Measurements from ENCODE around the gene KHDRBS2. TPM values are rescaled to one million over a fixed set of nuclear protein-coding genes. Genes with fewer than 3 reads are reported as not detected.

Gene KHDRBS2
- total RNA-seq, 1 experiment from 2014 or later, result not detected

DNA sequence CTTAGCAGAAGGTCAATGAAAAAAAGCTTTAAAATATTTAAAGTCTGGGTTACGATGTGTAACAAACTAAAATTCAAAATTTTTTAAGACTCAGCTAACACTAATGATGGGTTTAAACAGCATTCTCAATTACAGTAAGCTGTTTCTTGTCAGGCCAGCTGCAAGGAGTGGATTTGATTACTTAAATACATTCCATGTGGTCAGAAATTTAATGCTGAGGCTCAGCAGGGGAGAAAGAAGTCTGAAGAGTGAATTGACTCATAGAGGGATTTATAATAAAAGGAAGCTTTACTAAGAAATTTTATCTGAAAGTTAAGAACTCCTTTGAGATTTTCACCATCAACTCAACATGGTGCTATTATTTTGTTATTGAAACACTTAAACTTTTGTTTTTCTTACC lies 398.6 kb downstream of the KHDRBS2 start:
- no peak for TF ChIP-seq EZH2 (IDR thresholded peaks at IDR 0.05; ENCODE audit: borderline replicate concordance, low read depth, low read length, poor library complexity, severe bottlenecking)
- TF ChIP-seq, protein P1, sequence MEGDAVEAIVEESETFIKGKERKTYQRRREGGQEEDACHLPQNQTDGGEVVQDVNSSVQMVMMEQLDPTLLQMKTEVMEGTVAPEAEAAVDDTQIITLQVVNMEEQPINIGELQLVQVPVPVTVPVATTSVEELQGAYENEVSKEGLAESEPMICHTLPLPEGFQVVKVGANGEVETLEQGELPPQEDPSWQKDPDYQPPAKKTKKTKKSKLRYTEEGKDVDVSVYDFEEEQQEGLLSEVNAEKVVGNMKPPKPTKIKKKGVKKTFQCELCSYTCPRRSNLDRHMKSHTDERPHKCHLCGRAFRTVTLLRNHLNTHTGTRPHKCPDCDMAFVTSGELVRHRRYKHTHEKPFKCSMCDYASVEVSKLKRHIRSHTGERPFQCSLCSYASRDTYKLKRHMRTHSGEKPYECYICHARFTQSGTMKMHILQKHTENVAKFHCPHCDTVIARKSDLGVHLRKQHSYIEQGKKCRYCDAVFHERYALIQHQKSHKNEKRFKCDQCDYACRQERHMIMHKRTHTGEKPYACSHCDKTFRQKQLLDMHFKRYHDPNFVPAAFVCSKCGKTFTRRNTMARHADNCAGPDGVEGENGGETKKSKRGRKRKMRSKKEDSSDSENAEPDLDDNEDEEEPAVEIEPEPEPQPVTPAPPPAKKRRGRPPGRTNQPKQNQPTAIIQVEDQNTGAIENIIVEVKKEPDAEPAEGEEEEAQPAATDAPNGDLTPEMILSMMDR (conservative IDR thresholded peaks at IDR 0.05; ENCODE audit: low read depth, low read length), result no peak
- no TSS peak for BruUV-seq (replicated peaks)
- H3K9me3 ChIP-seq (ENCODE audit: low read depth, low read length, poor library complexity, severe bottlenecking), result peaks cover 12% of the 10 kb centered on the region
- no peaks in the 10 kb centered on the region for H3K36me3 ChIP-seq (ENCODE audit: insufficient read depth, low read length, poor library complexity, severe bottlenecking)
- DNase-seq (ENCODE audit: low spot score), result peak; percentile 5
- ChIA-PET POLR2A (ENCODE audit: low non-redundant PET) (no interaction called here), CTCF (no interaction called here)
- H3K27me3 ChIP-seq (replicated peaks; ENCODE audit: insufficient read depth, low read depth, low read length, poor library complexity), result no peaks in the 10 kb centered on the region
- H3K27ac ChIP-seq (ENCODE audit: low read depth, low read length, poor library complexity, severe bottlenecking), result no peak overlapping the region
- intact Hi-C loops (cut with micrococcal nuclease; ENCODE audit: unreplicated experiment), result no loop called here
- H3K4me1 ChIP-seq (ENCODE audit: insufficient read depth, low read length, poor library complexity, severe bottlenecking), result no peaks in the 10 kb centered on the region
- no peak overlapping the region for H3K4me3 ChIP-seq (ENCODE audit: low read depth, low read length, poor library complexity, severe bottlenecking)

DNA sequence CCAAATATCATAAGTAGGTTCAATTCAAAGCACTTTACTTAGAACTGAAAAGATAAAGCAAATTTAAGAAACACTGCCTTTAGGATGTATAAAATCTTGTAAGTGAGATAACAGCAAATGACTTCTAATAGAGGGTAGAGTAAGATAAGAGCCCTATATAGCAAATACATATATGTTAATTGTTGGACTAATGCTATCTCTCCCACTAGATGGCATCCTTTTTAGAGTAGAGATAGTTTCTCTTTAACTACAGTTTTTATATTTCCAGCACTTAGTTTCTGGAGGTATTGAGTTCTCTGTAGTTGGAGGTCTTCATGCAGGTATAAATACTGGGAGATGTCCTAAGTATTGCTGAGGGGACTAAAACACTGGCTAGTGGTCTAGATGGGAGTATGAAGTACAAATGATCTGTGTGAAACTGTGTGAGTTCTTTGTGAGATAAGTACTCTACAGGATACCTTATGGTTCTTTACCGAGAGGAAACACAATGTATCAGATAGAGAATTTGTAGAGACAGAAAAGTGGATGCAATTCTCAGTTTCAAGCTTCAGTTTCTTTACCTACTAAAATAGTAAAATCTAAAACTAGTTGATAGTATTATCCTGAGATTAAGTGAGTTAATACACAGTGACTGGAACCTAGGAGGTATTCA lies 399.3 kb downstream of the KHDRBS2 start:
- H3K27me3 ChIP-seq (replicated peaks; ENCODE audit: insufficient read depth, low read depth, low read length, poor library complexity), result no peaks in the 10 kb centered on the region
- no peak for TF ChIP-seq EZH2 (IDR thresholded peaks at IDR 0.05; ENCODE audit: borderline replicate concordance, low read depth, low read length, poor library complexity, severe bottlenecking)
- TF ChIP-seq, protein P1 (conservative IDR thresholded peaks at IDR 0.05; ENCODE audit: low read depth, low read length), result no peak
- ChIA-PET CTCF (no interaction called here), POLR2A (ENCODE audit: low non-redundant PET) (no interaction called here)
- no peak overlapping the region for H3K4me3 ChIP-seq (ENCODE audit: low read depth, low read length, poor library complexity, severe bottlenecking)
- peaks cover 12% of the 10 kb centered on the region for H3K9me3 ChIP-seq (ENCODE audit: low read depth, low read length, poor library complexity, severe bottlenecking)
- no peaks in the 10 kb centered on the region for H3K36me3 ChIP-seq (ENCODE audit: insufficient read depth, low read length, poor library complexity, severe bottlenecking)
- H3K4me1 ChIP-seq (ENCODE audit: insufficient read depth, low read length, poor library complexity, severe bottlenecking), result no peaks in the 10 kb centered on the region
- intact Hi-C loops (cut with micrococcal nuclease; ENCODE audit: unreplicated experiment), result no loop called here
- no TSS peak for BruUV-seq (replicated peaks)
- no peak overlapping the region for H3K27ac ChIP-seq (ENCODE audit: low read depth, low read length, poor library complexity, severe bottlenecking)
- DNase-seq (ENCODE audit: low spot score), result peak; percentile 0

DNA sequence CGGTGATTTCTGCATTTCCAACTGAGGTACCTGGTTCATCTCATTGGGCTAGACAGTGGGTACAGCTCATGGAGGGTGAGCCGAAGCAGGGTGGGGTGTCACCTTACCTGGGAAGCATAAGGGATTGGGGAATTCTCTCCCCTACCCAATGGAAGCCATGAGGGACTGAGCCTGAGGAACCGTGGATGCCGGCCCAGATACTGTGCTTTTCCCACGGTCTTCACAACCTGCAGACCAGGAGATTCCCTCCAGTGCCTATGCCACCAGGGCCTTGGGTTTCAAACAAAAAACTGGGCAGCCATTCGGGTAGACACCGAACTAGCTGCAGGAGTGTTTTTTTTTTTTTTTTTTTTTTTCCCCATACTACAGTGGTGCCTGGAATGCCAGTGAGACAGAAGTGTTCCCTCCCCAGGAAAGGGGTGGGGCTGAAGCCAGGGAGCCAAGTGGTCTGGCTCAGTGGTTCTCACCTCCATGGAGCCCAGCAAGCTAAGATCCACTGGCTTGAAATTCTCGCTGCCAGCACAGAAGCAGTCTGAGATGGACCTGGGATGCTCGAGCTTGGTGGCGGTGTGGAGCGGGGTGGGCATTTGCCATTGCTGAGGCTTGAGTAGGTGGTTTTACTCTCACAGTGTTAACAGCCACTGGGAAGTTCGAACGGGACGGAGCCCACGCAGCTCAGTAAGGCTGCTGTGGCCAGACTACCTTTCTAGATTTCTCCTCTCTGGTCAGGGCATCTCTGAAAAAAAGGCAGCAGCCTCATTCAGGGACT lies 416.2 kb downstream of the KHDRBS2 start:
- TF ChIP-seq, protein P1 (conservative IDR thresholded peaks at IDR 0.05; ENCODE audit: low read depth, low read length), result no peak
- no peak for TF ChIP-seq EZH2 (IDR thresholded peaks at IDR 0.05; ENCODE audit: borderline replicate concordance, low read depth, low read length, poor library complexity, severe bottlenecking)
- no peak overlapping the region for H3K27ac ChIP-seq (ENCODE audit: low read depth, low read length, poor library complexity, severe bottlenecking)
- DNase-seq (ENCODE audit: low spot score), result no peak
- no peaks in the 10 kb centered on the region for H3K27me3 ChIP-seq (replicated peaks; ENCODE audit: insufficient read depth, low read depth, low read length, poor library complexity)
- H3K4me3 ChIP-seq (ENCODE audit: low read depth, low read length, poor library complexity, severe bottlenecking), result no peak overlapping the region
- ChIA-PET CTCF (no interaction called here), POLR2A (ENCODE audit: low non-redundant PET) (no interaction called here)
- intact Hi-C loops (cut with micrococcal nuclease; ENCODE audit: unreplicated experiment), result no loop called here
- H3K36me3 ChIP-seq (ENCODE audit: insufficient read depth, low read length, poor library complexity, severe bottlenecking), result no peaks in the 10 kb centered on the region
- no peaks in the 10 kb centered on the region for H3K4me1 ChIP-seq (ENCODE audit: insufficient read depth, low read length, poor library complexity, severe bottlenecking)
- H3K9me3 ChIP-seq (ENCODE audit: low read depth, low read length, poor library complexity, severe bottlenecking), result peaks cover 24% of the 10 kb centered on the region
- no TSS peak for BruUV-seq (replicated peaks)
